HepG2 (cell line): ENCODE measurements around the gene MFSD12.

Experiments used
- ARNT2 ChIP-seq: sonication (generic); formaldehyde crosslinking; IDR thresholded peaks from 2 replicates; pipeline ENCODE4 v1.8.0; 2022; ENCODE audit warnings: mild to moderate bottlenecking, low read depth, missing genetic modification reagents, moderate library complexity
- CTCF ChIP-seq: sonication (generic); formaldehyde crosslinking; IDR thresholded peaks from 2 replicates; pipeline ENCODE4 v1.5.0; 2020; ENCODE audit warnings: mild to moderate bottlenecking, missing genetic modification reagents, moderate library complexity
- POLR2A ChIP-seq, 2 experiments: IDR thresholded peaks; 2 replicates each; pipeline ENCODE4 v1.6.1; 2011; ENCODE audit warnings: low read depth in 2 of 2, low read length in 2 of 2, mild to moderate bottlenecking in 1 of 2, moderate library complexity in 1 of 2; ENCODE audit not compliant: insufficient read depth in 1 of 2
- REXO4 ChIP-seq: sonication (generic); formaldehyde crosslinking; IDR thresholded peaks from 2 replicates; pipeline ENCODE4 v1.8.0; 2022; ENCODE audit warnings: missing genetic modification reagents, mild to moderate bottlenecking, borderline replicate concordance
- ZNF777 ChIP-seq: sonication (generic); formaldehyde crosslinking; IDR thresholded peaks from 2 replicates; pipeline ENCODE4 v1.4.0; 2020; ENCODE audit warnings: missing genetic modification reagents

GRCh38 chr19:3506384-3507340, 50.7 kb downstream of the MFSD12 start:
- TF ChIP-seq CTCF (CRISPR knock-in tag) (no peak), ZNF777 (CRISPR knock-in tag) (no peak), REXO4 (CRISPR knock-in tag) (no peak), POLR2A (IDR thresholded peaks at IDR 0.05; ENCODE audit: insufficient read depth in 1 of 2, low read depth in 2 of 2, low read length in 2 of 2) (no peak), ARNT2 (CRISPR knock-in tag) (no peak)
